Glomerular endothelial cell (primary cell): ENCODE measurements around the gene NBPF26. TPM values are rescaled to one million over a fixed set of nuclear protein-coding genes. Genes with fewer than 3 reads are reported as not detected.
"Not testable (repeated sequence)": the region's sequence is repeated elsewhere in the genome, so short reads cannot be mapped to it uniquely, and the experiment has no call there.

Experiments
- DNase-seq: peaks from one replicate; pipeline ENCODE4 v3.0.0-alpha.2; 2011; ENCODE audit warnings: low read depth, low spot score; ENCODE audit errors: extremely low read depth
- total RNA-seq: library from RNA; depleted of rRNA; stranded (reverse); fragments of >200 nt; gene quantifications from 2 replicates; pipeline ENCODE4 v1.2.3, GENCODE V29; 2015

The NBPF26 gene
- total RNA-seq: 7.0 and 7.4 TPM in 2 replicates

DNA sequence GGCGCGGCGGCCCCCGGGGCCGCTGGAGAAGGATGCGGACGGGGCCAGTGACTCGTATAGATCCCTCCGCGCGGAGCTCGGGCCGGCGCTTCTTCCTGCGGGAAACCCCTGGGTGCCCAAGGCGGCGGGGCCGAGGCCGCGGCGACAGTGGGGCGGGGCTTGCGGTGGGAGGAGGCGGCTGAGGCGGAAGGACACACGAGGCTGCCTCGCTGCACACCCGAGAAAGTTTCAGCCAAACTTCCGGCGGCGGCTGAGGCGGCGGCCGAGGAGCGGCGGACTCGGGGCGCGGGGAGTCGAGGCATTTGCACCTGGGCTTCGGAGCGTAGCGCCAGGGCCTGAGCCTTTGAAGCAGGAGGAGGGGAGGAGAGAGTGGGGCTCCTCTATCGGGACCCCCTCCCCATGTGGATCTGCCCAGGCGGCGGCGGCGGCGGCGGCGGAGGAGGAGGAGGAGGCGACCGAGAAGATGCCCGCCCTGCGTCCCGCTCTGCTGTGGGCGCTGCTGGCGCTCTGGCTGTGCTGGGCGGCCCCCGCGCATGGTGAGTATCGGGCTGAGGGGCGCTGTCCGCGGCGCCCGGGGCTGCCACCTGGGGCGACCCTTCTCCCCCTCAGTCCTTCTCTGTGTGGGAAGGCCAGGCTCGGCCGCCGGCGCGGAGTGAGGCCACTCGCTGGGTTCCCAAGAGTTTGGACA is at the start of gene NBPF26:
Gene NBPF26, plus strand, starts transcription at position 231 of the 688 bp plus-strand sequence.
- DNase-seq: not testable (repeated sequence)

DNA sequence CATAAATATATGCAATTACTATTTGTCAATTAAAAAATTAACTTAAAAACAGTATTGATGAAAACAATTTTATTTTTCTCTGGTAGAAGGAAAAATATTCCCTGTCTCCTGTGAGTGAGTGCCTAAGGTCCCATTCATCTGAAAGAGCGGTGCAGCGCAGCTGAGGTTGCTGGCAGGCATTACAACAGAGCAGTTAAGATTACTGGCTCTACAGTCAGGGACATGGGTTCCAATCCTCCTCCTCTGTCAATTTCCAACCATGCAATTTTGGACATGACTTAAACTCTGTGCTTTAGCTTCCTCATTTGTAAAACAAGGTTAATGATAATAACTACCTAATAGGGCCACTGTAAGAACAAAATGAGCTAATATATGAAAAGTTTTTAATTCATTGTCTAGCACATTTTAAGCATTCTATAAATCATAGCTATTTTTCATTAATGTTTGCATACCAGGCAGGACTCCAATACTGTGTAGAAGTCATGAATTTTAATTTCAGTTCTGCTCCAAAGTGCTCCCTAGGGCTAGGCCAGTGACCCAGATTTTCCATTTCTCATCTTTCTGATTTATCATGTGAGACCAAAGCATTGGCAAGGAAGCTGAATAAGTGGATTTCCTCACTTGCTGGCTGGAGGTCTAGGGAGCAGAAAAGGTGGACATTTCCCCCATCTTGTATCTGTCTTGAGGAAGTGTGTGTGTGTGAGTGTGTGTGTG is 43.5 kb upstream of the NBPF26 start:
- not testable (repeated sequence) for DNase-seq

DNA sequence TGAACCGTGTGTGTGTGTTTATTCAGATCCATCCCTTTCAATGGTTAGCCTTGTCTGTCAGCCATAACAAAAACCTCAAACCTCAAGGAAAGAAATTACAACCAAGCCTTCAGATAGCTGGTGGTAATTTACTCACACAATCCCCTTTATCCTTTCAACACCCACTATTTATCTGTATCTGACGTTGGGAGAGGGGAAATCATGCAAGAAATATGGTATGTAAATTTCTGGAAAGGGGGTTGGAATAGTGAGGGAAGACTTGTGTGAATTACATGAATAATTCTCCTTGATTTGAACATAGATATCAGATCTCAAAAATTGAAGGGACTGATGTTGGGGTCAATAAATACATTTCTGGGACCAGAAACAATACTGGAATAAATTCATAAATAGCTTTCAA is 42.8 kb upstream of the NBPF26 start:
- DNase-seq: not testable (repeated sequence)

DNA sequence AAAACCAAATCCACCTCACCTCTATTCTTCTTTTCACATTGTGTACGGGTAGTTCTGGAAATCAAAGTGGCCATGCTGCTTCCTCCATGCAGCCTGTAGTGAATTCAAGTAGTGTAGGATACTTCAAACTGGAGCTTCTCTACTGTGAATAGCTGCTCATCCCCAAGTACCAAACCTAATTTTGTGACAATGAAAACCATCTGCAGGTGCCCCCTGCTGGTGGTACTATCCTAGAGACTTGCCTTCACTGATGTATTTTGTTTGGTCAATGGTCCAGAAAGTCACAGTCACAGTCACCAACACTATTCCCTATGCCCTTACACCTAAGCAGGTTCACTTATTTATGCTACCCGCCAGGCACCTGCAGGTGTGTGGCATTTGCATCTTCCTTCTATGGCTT is 39.3 kb upstream of the NBPF26 start:
- DNase-seq: not testable (repeated sequence)

DNA sequence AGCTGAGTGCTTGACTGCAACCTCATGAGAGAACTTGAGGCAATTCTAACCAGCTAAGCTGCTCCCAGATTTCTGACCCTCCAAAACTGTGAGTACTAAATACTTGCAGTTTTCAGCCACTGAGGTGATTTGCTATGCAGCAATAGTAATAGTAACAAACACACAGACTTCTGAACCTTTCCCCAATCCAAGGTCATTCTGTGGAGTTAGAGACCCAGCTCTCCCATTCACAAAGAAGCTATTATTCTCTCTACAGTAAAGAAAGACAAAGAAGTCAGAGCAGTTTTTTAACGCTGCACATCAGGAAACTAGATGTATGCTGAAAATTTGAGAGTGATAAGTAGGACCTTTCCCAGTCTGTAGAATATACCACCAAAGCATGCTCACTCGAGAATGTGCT is 38.1 kb upstream of the NBPF26 start:
- DNase-seq: not testable (repeated sequence)

DNA sequence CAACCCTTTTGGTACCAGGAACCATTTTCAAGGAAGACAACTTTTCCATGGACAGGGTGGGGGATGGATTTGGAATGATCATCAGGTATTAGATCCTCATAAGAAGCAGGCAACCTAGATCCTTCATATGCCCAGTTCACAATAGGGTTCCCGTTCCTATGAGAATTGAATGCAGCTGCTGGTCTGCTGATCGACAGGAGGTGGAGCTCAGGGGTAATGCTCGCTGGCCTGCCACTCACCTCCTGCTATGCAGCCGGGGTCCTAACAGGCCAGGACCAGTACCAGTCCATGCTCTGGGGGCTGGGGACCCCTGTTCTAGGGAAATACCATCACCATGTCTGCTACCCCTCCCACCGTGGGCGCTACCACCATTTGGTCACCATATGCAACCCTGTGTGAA is 36.5 kb upstream of the NBPF26 start:
- DNase-seq: not testable (repeated sequence)

DNA sequence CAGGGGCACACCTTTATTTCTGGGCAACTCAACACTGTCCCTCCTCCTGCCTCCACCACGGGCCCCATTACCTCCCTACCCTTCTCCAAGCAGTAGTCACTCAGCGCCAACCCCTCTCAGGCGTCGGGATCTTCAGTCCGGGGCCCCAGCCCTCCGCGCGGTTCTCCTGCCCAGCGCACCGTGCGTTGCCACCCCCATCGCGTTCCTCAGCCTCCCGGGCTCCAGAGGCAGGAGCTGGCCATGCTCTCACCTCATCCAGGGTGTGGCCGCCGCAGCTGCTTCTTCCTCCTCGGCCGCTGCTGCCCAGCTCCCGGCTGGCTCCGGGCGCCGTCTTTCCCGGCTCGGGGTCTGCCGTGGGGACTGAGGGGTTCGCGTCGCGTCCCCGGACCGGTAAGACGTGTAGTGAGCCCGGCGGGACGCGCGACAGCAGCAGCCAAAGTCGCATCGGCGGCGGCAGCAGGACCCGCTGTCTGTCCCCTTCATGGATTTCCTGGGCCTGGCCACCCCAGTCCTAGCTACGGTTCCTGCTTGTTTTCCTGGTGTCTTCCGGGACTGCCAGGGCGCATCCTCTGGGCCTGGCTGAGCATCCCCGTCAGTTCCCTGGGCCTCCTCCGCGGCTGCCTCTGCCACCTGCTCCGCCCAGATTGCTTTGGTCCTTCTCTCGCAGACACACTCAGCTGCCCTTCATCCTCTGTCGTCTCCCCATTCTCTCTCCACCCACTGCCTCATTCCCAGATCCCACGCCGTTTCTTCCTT is 22.8 kb upstream of the NBPF26 start:
- DNase-seq: not testable (repeated sequence)

DNA sequence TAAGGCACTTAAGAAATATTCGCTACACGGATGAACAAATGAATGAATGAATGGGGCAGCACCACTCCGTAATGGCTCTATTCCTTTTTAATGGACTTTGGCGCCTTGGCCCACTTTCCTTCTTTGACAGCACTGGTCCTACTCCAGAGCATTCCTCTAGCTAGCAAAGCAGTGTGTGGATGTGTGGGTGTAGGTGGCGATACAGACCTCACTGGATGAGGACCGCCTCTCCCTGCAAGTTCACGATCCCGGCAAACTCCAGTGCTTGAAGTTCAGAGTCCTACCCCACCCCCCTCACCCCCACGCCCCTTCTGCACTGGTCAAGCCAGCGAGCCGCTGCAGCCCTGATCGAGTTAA is 409 bp upstream of the NBPF26 start:
- DNase-seq: not testable (repeated sequence)

DNA sequence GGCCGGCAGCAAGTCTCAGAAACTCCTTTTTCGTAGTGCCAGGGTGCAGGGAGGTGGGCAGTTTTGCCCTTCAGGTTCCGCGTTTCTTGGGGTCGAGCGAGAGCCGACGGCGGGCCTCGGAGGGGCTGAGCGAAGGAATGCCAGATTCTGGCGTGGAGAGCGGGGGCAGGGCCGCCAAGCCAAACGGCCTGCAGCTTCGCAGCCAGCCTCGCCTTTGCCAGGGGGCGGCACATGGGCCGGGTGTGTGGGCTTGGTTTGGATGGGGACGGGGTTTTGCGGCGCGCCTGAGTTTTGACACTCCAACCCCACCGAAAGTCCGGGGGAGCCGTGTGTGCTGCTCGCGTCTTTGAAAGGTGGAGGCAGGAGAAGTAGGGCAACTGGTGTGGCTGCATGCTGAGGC is 762 bp downstream of the NBPF26 start:
- not testable (repeated sequence) for DNase-seq

DNA sequence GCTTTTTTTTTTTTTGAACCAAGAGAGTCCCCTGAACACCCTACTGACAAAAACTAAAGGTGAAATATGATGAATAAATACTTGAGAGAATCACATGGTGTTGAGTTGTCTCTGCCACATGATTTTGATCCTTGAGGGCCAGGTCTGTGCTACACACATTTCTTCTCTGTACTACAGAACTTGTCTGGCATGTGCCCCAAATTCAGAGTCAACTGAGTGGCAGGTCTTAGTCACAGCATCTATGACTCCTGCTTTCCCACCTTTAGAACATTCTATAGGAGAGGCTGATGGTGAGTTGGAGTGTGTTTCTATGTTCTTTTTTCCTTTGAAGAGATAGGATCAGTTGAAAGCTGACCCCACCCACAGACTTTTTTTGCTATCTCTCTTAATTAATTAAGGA is 5.1 kb downstream of the NBPF26 start:
- not testable (repeated sequence) for DNase-seq

DNA sequence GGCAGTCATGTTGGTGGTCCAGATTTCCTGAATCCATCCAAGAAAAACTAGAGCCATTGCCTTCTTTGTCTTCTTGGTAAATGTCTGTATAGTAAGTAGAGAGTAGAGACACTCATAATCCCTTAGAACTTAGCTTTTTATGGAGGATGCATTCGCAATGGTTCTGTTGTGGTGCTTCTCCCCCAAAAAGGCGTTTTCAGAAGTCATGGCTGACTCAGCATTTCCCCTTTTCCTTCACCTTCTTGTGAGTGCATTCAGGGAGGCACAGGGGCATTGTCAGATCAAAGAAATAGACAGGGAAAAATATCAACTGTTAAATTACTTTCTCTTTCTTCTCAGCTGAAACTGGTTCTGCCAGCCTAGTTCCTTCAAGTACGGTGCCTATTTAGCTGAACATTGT is 45.3 kb downstream of the NBPF26 start:
- not testable (repeated sequence) for DNase-seq

DNA sequence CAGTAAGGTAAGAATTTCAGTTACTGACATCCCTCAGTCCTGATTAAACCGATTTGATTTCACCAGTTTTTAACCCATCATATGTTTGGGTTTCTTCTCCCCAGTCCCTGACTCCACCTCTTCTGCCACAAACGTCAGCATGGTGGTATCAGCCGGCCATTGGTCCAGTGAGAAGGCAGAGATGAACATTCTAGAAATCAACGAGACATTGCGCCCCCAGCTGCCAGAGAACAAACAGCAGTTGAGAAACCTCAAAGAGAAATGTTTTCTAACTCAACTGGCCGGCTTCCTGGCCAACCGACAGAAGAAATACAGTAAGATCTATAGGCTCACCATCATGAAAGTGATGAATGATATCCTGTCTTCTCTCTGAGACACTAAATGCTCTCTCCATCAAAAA is 81.7 kb downstream of the NBPF26 start:
- not testable (repeated sequence) for DNase-seq

DNA sequence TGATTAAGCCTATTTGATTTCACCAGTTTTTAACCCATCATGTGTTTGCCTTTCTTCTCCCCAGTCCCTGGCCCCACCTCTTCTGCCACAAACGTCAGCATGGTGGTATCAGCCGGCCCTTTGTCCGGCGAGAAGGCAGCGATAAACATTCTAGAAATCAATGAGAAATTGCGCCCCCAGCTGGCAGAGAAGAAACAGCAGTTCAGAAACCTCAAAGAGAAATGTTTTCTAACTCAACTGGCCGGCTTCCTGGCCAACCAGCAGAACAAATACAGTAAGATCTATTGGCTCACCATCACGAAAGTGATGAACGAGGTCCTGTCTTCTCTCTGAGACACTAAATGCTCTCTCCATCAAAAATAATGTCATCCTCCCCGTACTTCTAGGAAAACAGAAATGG is 88.1 kb downstream of the NBPF26 start:
- not testable (repeated sequence) for DNase-seq

DNA sequence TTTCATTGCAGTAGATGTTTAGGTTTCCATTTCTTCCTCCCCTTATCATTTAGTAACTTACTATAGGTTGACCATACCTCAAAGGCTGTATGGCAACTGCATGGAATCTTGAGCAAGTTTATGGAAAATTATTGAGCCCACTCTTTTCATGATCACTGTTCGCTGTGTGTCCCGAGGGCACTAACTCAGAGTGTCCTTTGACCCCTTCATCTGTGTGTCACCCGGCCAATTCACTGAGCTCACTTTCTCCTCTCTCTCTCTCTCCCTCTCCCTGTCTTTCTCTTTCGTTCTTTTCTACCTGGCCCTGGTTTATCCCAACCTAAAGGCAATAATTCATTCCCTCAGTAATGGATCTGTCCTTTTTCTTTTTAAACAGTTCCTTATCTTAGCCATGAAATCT is 101.3 kb downstream of the NBPF26 start:
- DNase-seq: not testable (repeated sequence)

DNA sequence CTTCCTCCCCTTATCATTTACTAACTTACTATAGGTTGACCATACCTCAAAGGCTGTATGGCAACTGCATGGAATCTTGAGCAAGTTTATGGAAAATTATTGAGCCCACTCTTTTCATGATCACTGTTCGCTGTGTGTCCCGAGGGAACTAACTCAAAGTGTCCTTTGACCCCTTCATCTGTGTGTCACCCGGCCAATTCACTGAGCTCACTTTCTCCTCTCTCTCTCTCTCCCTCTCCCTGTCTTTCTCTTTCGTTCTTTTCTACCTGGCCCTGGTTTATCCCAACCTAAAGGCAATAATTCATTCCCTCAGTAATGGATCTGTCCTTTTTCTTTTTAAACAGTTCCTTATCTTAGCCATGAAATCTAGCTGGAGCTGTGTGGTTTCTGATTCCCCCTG is 102.9 kb downstream of the NBPF26 start:
- not testable (repeated sequence) for DNase-seq

DNA sequence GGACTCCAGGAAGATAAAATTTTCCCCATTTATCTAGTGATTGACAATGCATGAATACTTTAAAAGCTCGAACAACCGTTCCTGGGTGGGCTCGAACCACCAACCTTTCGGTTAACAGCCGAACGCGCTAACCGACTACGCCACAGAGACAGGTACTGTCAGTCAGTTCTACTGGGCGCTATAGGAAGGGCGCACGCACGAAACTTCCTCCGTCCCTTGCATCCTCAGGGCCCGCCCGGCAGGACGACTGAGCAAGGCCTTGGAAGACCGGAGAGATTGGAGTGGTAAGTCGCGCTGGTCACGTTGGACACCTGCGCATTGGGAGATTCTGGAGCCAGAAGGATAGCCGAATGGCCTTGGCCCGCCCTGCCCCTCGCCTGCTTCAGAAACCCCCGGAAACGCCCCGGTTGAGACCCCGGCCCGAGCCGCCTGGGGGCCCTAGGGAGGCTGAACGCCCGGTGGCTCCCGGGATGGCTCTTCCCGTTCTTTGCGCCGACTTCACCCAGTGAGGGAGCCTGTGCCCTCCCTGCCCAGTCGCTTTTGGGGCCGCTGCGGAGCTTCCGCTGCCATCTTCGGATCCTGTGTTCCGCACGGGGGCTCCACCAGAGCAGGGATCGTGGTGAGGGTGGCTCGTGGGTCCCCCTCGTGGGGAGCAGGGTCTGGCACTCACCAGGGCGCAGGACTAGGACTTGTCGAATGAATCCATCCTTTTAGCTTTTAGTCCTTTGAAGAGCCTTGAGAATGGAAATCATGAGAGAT is 120.6 kb downstream of the NBPF26 start:
- DNase-seq: not testable (repeated sequence)

DNA sequence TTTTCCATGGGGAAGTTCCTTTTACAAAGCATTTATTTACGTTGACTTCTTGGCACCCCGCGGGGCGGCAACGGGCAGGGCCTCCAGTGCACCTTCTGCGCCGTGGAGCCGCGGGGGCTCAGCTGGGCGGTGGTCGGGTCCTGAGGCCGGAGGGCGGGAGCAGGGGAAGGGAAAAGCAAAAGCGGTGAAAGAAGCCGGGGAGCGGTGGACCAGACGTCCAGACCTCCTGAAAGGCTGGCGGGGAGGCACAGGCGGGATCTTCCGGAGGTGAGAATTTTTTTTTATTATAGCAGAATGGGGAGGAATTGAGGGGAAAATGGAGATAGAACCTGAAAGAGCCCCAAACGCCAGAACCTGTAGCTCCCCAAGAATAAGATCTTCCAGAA is 121.2 kb downstream of the NBPF26 start:
- not testable (repeated sequence) for DNase-seq

DNA sequence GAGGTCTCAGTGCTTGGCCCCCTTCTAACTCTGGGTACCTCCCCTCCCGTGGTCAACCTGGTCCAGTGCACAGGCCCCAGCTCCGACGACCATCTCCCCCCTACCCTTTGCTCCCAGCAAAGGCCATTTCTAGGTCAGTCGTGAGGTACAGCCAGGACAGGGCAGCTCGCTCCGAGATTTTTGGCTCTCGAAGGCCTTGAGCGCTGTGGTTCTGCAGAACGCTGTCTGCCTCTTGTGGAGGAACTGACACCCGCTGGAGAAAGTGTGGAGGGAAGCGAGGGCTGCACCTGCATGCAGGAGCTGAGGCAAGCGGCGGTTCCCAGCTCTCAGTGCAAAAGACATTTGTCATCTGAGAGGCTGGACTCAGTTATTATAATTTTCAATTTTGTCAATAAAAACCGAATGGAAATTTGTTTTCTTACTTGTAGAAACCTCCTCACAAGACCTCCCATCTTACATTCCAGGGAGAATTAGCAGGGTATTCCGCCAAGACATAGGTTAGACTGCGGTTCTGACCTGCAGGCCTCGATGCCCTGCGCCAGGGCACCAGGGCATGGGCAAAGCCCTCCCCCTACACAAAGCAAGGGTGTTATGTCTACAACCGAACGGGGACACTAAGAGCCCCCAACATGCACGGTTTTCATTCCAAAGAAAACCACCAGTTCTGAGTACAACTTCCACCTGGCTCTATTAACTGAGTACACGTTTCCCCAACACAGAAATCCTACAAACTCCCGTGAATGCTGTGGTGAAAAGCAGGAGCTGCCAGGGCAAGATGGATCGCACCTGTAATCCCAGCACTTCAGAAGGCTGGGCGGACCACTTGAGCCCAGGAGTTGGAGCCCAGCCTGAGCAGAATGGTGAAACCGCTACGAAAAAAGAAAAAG is 125.9 kb downstream of the NBPF26 start:
- not testable (repeated sequence) for DNase-seq

DNA sequence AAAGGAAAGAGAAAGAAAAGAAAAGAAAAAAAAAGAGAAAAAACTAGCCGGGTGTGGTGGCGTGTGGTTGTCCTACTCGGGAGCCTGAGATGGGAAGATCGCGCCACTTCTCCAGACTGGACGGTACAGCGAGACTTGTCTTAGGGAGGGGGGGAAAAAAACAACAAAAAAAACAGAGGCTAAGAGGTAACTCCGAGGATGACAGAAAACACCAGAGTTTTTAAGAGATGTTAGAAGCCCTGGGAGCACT is 126.5 kb downstream of the NBPF26 start:
- DNase-seq: not testable (repeated sequence)
